Lower leg skin (tissue), 4 donors: ENCODE data around the gene UCN. TPM values are rescaled to one million over a fixed set of nuclear protein-coding genes. Genes with fewer than 3 reads are reported as not detected.

Source experiments
- DNase-seq, 2 donors: peaks; one replicate each; pipeline ENCODE4 v3.0.0-alpha.2; 2019; ENCODE audit warnings: low spot score in 2 of 2
- H3K4me3 ChIP-seq: fragments of 200-600 bp; sonication (generic); 2 replicates; pipeline ENCODE4 v1.5.1; 2017; ENCODE audit warnings: mild to moderate bottlenecking, low read depth; ENCODE audit not compliant: poor library complexity, severe bottlenecking
- CTCF ChIP-seq, 3 donors: fragments of 450-650 bp; IDR thresholded peaks; one replicate each; pipeline ENCODE4 v1.5.1; 2016; ENCODE audit warnings: antibody characterized with exemption in 3 of 3, mild to moderate bottlenecking in 3 of 3, moderate library complexity in 2 of 3
- POLR2A ChIP-seq, 2 donors: fragments of 450-650 bp; IDR thresholded peaks; one replicate each; pipeline ENCODE4 v1.6.1; 2016 to 2017; ENCODE audit warnings: antibody characterized with exemption in 2 of 2, mild to moderate bottlenecking in 1 of 2, moderate library complexity in 1 of 2
- WGBS, 2 donors: methylation state at CpG; one replicate each; pipeline ENCODE4 v1.1.5; 2018; 5-methylcytosine and 5-hydroxymethylcytosine counted together
- intact Hi-C: fragments of 100-400 bp; cut with DNase I; formaldehyde crosslinking; loops from one replicate; pipeline ENCODE4 v1.15.0; 2023; ENCODE audit warnings: low total_unique reads
- total RNA-seq, 4 donors: library from RNA; depleted of rRNA; stranded (reverse); fragments of >200 nt; gene quantifications; one replicate each; pipeline ENCODE4 v1.1.0, GENCODE V29; 2016

UCN gene
- total RNA-seq, 4 donors from 2014 or later, result 0.84 to 8.8 (median 1.3) TPM; not detected in 1

GRCh38 chr2:27262379-27263286, 45.6 kb downstream of the UCN start, which contains the start of gene SLC30A3:
SLC30A3 (minus strand) TSS chr2:27263047; CDS start chr2:27262906, 141 bp downstream.
- peak; percentile 39 to 92 for DNase-seq
- 1 to 2% methylated on average over 41 to 57 of the region's 96 CpGs for WGBS, 2 donors
- H3K4me3 ChIP-seq, result peak within 1 kb of the TSS; percentile 30
- intact Hi-C loops, result no loop called here
- TF ChIP-seq POLR2A (IDR thresholded peaks at IDR 0.05) (no peak), CTCF (IDR thresholded peaks at IDR 0.05) (no peak)

- 4 to 6% methylated on average over 16 to 19 of the region's 40 CpGs for WGBS, 2 donors
- H3K4me3 ChIP-seq, result no peak overlapping the region
- no peak for DNase-seq
- intact Hi-C loops, result no loop called here
- TF ChIP-seq POLR2A (IDR thresholded peaks at IDR 0.05) (no peak), CTCF (IDR thresholded peaks at IDR 0.05) (no peak)
Observed at GRCh38 chr2:27261926-27262298, 46.3 kb downstream of the UCN start.

DNA sequence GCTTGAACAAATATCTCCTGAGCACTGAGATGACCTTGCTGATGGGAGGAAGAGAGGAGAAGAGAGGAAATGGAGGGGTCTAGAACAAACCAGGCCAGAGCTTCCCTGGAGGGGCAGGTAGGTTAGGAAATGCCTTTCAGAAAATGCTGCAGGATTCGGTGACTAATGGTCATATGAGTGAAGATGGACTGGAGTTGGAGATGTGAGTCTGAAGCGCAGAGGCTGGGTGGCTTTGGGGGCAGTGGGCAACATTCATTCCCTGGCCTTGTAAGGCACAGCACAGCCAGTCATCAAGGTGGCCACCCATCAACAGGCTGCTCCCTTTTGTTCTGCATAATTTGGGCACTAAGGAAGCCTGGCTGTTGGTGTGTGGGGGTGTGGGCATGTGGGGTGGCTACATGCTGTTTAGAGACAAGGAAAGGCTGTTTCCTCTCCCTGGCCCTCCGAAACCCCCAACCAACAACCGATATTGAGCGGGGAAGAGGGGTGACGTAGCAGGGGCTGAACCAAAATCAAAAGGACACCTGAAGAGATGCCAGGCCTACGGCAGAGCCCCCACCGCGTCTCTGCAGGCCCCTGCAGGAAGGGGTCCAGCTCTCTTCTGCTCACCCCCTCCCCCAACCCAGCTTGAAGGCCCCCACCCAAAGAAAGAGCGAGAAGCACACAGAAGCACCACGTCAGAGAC, 46.9 kb downstream of the UCN start:
- intact Hi-C loops, result no loop called here
- no peak for DNase-seq
- no peak for TF ChIP-seq CTCF (IDR thresholded peaks at IDR 0.05)
- H3K4me3 ChIP-seq, result no peak overlapping the region
- 49 to 55% methylated on average over 11 of the region's 11 CpGs for WGBS, 2 donors

DNA sequence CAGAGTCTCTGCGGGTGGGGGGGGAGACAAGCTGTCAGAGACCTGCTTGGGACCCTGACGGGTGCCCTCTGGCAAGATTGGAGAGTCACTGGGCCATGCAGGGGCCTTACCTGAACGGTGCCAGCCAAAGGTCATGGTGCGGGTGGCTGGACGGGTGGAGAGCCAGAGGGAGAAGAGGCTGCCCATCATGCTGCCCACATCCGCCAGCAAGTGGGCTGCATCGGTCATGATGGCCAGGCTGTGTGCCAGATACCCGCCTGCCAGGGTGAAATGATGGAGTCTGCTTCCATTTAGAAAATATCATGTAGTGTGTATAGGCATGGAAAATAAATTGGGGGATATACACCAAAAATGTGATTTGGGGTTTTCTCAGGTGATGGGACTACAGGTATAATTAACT, 50.2 kb downstream of the UCN start:
- intact Hi-C loops, result no loop called here
- TF ChIP-seq POLR2A (IDR thresholded peaks at IDR 0.05) (no peak), CTCF (IDR thresholded peaks at IDR 0.05) (no peak)
- no peak overlapping the region for H3K4me3 ChIP-seq
- no peak for DNase-seq
- WGBS, 2 donors, result 88 to 90% methylated on average over 8 of the region's 8 CpGs

Other genes starting within 250 kb of the UCN start
- gene OST4, start 236.8 kb downstream of the UCN start, total RNA-seq, result 100 to 1,000 TPM; 144 to 236 (median 195) TPM
- gene EMILIN1, start 229.8 kb downstream of the UCN start, total RNA-seq, result 10 to 100 TPM in 1 of 4 donors, 1 to 10 TPM in 3; 3.6 to 17.9 (median 7.9) TPM
- gene KHK, start 221.7 kb downstream of the UCN start, total RNA-seq, result 10 to 100 TPM in 1 of 4 donors, 1 to 10 TPM in 3; 2.5 to 10.4 (median 3.3) TPM
- 1 to 10 TPM in 1 of 4 donors, under 1 TPM in 3; 0.34 to 2.1 (median 0.48) TPM for gene CGREF1, start 189.3 kb downstream of the UCN start, total RNA-seq
- gene ABHD1, start 184.6 kb downstream of the UCN start, total RNA-seq, result under 1 TPM in 2 of 4 donors, not detected in 2; 0.57 to 0.94 TPM
- gene PREB, start 173.8 kb downstream of the UCN start, total RNA-seq, result 10 to 100 TPM; 41.2 to 76.5 (median 53.5) TPM
- not detected for gene PRR30, start 169.0 kb downstream of the UCN start, total RNA-seq
- gene TCF23, start 159.4 kb downstream of the UCN start, total RNA-seq, result not detected
- 100 to 1,000 TPM; 107 to 121 (median 114) TPM for gene ATRAID, start 96.4 kb downstream of the UCN start, total RNA-seq
- 10 to 100 TPM; 11.6 to 24.6 (median 17.0) TPM for gene SLC5A6, start 96.2 kb downstream of the UCN start, total RNA-seq
- 10 to 100 TPM in 3 of 4 donors, 1 to 10 TPM in 1; 9.0 to 28.8 (median 17.4) TPM for gene CAD, start 91.1 kb downstream of the UCN start, total RNA-seq
- under 1 TPM in 1 of 4 donors, not detected in 3; 0.15 TPM for gene SLC30A3, start 45.4 kb downstream of the UCN start, total RNA-seq
- gene DNAJC5G, start 33.0 kb downstream of the UCN start, total RNA-seq, result not detected
- gene TRIM54, start 26.0 kb downstream of the UCN start, total RNA-seq, result not detected
- 10 to 100 TPM; 27.2 to 44.8 (median 37.0) TPM for gene MPV17, start 14.7 kb upstream of the UCN start, total RNA-seq
- gene GTF3C2, start 48.3 kb upstream of the UCN start, total RNA-seq, result 100 to 1,000 TPM in 1 of 4 donors, 10 to 100 TPM in 3; 54.3 to 125 (median 62.9) TPM
- gene EIF2B4, start 61.9 kb upstream of the UCN start, total RNA-seq, result 10 to 100 TPM; 49.3 to 64.3 (median 57.2) TPM
- 100 to 1,000 TPM in 1 of 4 donors, 10 to 100 TPM in 3; 72.3 to 101 (median 80.2) TPM for gene SNX17, start 62.2 kb upstream of the UCN start, total RNA-seq
- 10 to 100 TPM in 3 of 4 donors, 1 to 10 TPM in 1; 8.3 to 14.9 (median 11.5) TPM for gene ZNF513, start 72.3 kb upstream of the UCN start, total RNA-seq
- gene PPM1G, start 101.1 kb upstream of the UCN start, total RNA-seq, result 10 to 100 TPM; 40.2 to 50.3 (median 48.1) TPM
- 10 to 100 TPM; 60.9 to 79.7 (median 68.3) TPM for gene NRBP1, start 120.2 kb upstream of the UCN start, total RNA-seq
- gene KRTCAP3, start 133.9 kb upstream of the UCN start, total RNA-seq, result 10 to 100 TPM; 22.2 to 28.0 (median 25.6) TPM
- gene IFT172, start 181.3 kb upstream of the UCN start, total RNA-seq, result 10 to 100 TPM; 13.2 to 18.8 (median 14.4) TPM
- gene FNDC4, start 186.8 kb upstream of the UCN start, total RNA-seq, result 1 to 10 TPM; 2.6 to 9.1 (median 5.0) TPM
- not detected for gene GCKR, start 188.4 kb upstream of the UCN start, total RNA-seq